ENCODE data around the gene ZSWIM6.

The ZSWIM6 gene

DNA sequence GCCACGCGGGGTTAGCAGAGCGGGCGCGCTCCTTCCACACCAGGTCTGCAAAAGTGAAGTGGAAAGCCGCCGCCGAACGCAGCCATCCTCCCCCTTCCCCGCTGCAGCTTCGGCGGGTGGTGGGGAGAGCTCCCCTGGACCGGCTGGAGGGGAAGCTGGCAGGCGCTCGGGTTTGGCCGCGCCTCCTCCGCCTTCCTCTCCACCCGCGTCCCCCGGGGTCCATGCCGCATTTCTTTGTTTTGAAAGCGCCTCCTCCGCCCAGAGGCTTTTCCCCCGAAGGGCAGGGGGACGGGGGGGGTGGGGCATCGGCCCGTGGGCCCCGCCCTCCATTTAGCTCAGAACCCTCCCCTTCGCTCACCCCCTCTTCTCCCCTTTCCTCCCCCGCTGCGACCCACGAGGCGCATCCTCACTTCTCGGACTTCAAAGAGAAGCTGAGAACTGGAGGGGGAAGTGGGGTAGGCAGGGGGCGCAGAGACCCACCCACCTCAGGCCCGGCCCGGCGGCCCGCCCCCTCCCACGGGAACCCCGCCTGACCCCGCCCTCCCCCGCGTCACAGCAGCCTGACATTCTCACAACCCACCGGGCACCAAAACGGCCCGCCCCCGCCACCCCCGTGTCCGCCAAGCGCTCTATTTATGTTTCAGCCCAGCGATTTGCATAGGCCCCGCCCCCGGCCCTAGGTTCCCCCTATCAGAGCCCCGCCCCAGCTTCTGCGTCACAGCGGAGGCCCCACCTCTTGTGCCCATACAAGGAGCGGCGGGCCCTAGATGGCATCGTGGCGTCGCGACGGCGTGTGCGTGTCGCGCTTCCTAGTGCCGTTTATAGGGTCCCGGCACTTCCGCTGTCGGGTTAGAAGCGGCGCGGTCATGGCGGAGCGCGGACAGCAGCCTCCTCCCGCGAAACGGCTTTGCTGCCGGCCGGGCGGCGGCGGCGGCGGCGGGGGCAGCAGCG is at the start of gene ZSWIM6:
TSS of gene ZSWIM6 (plus strand) at position 852 of the 951 bp plus-strand sequence. CDS start at position 867, 15 bp downstream.
- peak; percentile 99 for DNase-seq (ENCODE audit: extremely low read depth in 1 of 2, low read depth in 1 of 2)

- no peak for DNase-seq (ENCODE audit: extremely low read depth in 1 of 2, low read depth in 1 of 2)
Observed at GRCh38 chr5:61283471-61283870, 48.6 kb upstream of the ZSWIM6 start.

GRCh38 chr5:61285531-61285930 is 46.5 kb upstream of the ZSWIM6 start:
- DNase-seq (ENCODE audit: extremely low read depth in 1 of 2, low read depth in 1 of 2) = no peak

DNA sequence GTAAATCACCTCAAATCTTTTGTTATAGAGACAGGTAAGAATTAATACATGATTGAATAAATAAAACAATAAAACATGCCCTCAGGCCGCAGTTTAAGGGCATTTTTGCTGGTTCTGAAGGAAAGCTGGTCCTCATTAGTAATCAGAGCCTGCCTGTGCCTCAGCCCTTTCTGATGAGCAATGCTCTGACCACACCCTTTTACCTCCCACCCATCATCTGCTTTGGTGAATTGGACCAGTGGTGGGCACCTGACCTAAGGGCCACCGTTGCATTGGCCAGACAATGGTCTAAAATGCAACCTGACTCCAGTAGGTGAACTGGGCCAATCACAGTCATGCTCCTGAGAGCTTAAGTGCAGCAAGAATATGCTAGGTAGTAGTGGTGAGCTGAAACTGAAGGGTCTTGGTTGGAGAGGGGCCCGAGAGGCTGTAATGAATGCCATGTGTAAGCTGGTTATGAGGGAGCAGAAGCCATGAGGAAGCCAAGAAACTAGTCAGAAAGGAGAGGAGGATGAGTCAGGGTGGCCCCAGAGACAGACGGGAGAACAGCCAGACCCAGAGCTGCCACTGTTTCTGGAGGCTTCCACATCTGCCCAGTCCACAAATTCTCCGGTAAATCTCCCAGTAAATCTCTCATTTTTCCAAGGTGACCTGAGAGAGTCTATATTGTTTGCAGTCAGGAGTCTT is 45.5 kb upstream of the ZSWIM6 start:
- no peak for DNase-seq (ENCODE audit: extremely low read depth in 1 of 2, low read depth in 1 of 2)

GRCh38 chr5:61287474-61287873 is 44.6 kb upstream of the ZSWIM6 start:
- no peak for DNase-seq (ENCODE audit: extremely low read depth in 1 of 2, low read depth in 1 of 2)

GRCh38 chr5:61289241-61289640 is 42.8 kb upstream of the ZSWIM6 start:
- no peak for DNase-seq (ENCODE audit: extremely low read depth in 1 of 2, low read depth in 1 of 2)

DNA sequence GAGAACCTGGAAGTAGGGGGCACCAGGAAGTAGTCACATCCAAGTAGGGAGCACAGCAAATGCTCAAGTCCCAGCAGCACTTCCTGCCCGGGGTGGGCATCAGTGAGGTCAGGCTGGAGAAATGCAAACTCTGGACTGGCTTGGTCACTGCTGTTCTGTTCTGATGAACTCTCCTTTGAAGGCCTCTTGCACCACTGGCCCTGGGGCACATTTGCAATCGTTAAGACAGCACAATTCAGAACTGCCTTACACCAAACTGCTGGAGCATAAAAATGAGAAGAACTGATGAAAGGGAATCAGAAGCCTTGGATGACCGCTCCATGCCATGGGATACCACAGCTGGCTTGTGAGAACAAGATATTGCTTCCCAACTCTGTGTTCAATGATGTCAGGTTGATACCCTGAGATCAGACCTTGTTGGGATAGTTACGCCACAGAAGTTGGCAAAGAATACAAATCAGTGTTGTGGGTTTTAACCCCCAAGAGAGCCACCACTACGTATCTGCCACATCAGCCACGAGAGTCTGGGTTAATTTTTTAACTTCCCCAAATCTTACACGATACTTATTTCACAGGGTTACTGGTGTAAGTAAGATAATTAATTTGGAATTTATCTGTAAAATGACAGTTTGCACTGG is 42.3 kb upstream of the ZSWIM6 start:
- DNase-seq (ENCODE audit: extremely low read depth in 1 of 2, low read depth in 1 of 2) = no peak

GRCh38 chr5:61290791-61291210 is 41.3 kb upstream of the ZSWIM6 start:
- no peak for DNase-seq (ENCODE audit: extremely low read depth in 1 of 2, low read depth in 1 of 2)

- no peak for DNase-seq (ENCODE audit: extremely low read depth in 1 of 2, low read depth in 1 of 2)
Observed at GRCh38 chr5:61292062-61292657, 39.9 kb upstream of the ZSWIM6 start.

DNA sequence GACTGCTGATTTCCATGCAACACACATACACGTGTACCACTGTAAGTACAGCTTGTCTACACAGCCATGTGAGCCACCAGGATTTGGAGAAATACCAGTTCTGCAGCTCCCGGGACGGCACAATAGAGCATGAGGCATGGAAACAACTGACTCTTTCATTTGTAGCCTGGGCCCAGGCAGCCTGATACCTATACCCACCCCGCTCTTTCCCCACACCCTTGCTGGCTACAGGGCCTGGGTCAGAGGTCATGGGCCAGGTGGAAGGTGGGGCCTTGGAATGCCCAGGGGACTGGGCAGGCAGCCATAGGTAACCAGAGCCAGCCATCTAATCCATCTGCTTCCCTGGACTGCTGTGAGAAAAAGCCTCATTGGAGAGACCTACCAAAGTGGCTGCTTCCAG is 39.0 kb upstream of the ZSWIM6 start:
- DNase-seq (ENCODE audit: extremely low read depth in 1 of 2, low read depth in 1 of 2) = no peak

DNA sequence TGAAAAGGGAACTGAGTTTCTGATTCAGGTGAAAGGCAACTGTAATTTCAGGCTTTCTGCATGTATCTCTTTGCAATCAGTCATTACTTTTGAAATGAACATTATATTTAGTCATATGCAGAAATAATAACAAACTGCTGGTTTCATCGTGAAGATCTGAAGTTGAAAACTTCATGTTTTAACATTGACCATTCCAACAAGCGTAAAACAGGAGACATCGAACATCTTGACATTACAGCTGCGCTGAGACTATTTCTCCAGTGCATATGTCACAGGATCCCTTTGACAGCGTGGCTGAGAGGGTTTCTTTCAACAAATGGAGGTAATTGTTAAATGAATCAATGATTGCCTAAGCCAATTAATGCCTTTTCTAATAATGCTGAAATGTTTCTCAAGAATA is 38.2 kb upstream of the ZSWIM6 start:
- no peak for DNase-seq (ENCODE audit: extremely low read depth in 1 of 2, low read depth in 1 of 2)

GRCh38 chr5:61295365-61295764 is 36.7 kb upstream of the ZSWIM6 start:
- no peak for DNase-seq (ENCODE audit: extremely low read depth in 1 of 2, low read depth in 1 of 2)

DNA sequence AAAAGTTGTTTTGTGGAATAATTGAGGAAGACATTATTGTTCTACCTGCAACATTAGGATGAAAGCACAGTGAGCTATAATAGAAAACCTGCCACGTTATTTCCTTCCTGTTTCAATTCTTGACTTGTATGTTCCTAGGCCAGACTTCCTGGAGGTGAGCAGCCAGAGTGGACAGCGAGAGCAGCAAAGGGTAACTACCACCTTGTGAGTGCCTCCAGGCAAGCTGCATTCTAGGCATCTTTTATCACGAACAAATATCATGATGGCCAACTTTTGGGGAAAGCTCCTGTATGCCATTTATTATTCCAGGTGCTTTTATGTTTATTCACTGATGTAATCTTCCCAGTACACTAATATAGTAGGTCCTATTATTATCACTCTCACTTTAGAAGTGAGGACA is 34.0 kb upstream of the ZSWIM6 start:
- no peak for DNase-seq (ENCODE audit: extremely low read depth in 1 of 2, low read depth in 1 of 2)

DNA sequence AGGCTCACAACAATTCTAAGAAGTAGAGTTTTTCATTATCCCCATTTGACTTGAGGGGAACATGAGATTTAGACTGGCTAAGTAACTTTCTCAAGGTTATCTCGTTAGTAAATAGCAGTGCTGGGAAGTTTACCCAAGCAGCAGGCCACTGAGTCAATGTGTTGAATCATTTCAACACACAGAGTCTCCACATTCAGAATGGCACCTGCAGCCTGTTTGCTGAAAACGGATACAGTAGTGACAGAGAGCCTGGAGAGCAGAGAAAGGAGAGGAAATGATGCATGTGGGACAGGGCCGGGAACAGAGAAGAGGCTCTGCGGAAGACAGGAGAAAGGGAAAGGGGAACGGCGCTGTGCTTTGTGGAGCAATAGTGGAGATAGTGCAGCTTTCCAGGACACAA is 33.5 kb upstream of the ZSWIM6 start:
- DNase-seq (ENCODE audit: extremely low read depth in 1 of 2, low read depth in 1 of 2) = no peak

- no peak for DNase-seq (ENCODE audit: extremely low read depth in 1 of 2, low read depth in 1 of 2)
Observed at GRCh38 chr5:61299261-61299681, 32.8 kb upstream of the ZSWIM6 start.

DNA sequence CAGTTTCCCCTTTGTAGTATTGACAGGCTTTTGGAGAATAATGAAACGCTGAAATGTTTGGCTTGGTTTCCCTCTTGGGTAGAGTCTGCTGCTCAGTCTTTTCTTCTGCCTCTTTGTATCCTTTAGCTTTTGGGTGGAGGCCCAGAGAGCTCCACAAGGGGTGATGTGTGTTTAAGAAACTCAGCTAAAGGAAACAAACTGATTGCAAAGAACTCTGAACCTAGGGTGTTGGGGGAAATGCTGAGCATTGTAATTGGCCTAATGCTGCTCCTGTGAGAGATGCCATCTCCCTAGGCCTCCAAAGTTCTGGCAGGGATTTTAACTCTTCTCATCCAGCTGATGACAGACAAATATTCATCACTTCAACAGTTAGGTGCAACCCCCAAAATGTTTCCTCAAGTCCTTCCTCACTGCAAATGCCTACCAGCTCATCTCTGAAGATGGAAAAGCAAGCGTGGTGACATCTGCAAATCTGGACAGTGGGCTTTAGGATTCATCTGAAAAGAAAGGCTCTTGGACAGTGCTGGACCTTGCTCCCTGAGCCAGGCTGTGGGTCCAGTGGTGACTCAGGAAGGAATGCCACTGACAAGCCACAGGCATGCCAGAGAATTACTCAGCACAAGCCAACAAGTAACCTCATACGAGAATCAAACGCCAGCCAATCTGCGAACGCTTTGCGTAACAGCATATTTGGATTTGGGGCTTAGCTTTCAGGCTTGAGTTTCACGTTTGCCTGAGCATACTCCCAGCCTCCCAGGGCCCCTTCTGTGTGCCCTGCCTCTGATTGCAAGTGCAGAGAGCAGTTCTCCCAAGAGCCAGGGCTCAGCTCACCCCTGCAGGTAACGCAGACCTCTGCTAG is 30.5 kb upstream of the ZSWIM6 start:
- DNase-seq (ENCODE audit: extremely low read depth in 1 of 2, low read depth in 1 of 2) = no peak

DNA sequence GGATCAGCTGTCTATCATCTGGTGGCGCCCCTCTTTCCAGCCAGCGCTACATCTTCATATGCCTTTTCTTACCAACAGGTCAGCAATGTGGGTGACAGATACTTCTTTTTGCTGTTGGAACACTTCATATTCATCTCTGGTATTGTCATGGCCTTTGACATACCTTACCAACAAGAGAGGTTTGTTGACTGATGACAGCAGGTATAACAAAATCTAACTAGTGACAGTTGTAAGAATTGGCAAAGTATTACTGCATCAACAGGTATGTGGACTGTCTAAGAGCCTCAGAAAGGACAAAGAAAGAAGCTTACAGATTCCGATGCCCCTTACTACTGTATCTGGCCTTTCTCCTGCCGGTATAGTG is 29.9 kb upstream of the ZSWIM6 start:
- no peak for DNase-seq (ENCODE audit: extremely low read depth in 1 of 2, low read depth in 1 of 2)

- no peak for DNase-seq (ENCODE audit: extremely low read depth in 1 of 2, low read depth in 1 of 2)
Observed at GRCh38 chr5:61303346-61303745, 28.7 kb upstream of the ZSWIM6 start.

DNA sequence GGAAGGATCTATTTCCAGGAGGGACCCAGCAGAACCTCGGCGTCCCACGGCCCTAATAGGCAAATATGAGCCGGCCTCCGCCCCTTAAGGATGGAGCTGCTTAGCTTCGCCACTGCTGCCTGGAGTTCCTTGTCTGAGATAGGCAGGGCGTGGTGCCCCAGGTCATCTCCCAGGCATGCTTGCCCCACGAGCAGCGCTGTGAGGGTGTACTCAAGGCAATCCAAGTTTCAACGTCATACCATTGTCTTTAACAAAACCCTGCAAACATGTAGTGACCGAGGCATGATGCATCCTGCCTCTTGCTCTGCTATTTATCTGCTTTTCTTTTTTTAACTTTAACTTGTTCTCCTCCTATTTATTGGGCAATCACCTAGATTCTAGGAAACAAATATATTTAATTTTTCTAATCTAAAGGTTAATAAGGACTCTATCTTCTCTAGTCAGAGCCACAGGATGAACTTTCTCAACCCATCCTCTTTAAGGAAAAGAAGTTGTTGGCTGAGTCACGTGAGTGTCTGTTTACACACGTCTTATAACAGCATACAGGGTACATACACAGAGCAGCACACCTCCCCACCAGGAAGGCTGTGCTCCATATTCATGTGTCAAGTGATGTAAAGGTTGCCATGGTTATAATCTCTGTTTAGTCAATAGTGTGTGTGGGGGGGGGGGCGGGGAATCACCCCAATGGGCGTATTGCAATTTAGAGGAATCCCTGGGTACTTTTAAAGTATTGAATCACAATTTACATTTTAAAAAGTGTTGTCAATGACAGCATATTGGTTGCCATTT is 27.3 kb upstream of the ZSWIM6 start:
- DNase-seq (ENCODE audit: extremely low read depth in 1 of 2, low read depth in 1 of 2) = no peak
